Activated CD4-positive, alpha-beta T cell treated with anti-CD3 and anti-CD28 coated beads for 1 hour (primary cell): ENCODE results near the gene SPC25.
"Not testable (repeated sequence)": the region's sequence is repeated elsewhere in the genome, so short reads cannot be mapped to it uniquely, and the experiment has no call there.

ENCODE experiments used
- DNase-seq: peaks from one replicate; pipeline ENCODE4 v3.0.0-alpha.2; 2020

The SPC25 gene

GRCh38 chr2:168890006-168890782, at the start of gene SPC25:
Gene SPC25 (minus strand): TSS chr2:168890430. CDS start chr2:168889519, 911 bp downstream.
- peak; percentile 74 for DNase-seq

GRCh38 chr2:168939918-168940317, 49.7 kb upstream of the SPC25 start:
- no peak for DNase-seq

- DNase-seq, result no peak
These were observed 48.8 kb upstream of the SPC25 start for GRCh38 chr2:168939061-168939460.

GRCh38 chr2:168935810-168936581, 45.8 kb upstream of the SPC25 start:
- DNase-seq, result no peak

GRCh38 chr2:168934826-168935225, 44.6 kb upstream of the SPC25 start:
- DNase-seq, result no peak

- not testable (repeated sequence) for DNase-seq
These were observed 41.9 kb upstream of the SPC25 start for GRCh38 chr2:168932174-168932573.

- no peak for DNase-seq
These were observed 40.0 kb upstream of the SPC25 start for GRCh38 chr2:168930242-168930641.

GRCh38 chr2:168929031-168929430, 38.8 kb upstream of the SPC25 start:
- DNase-seq, result no peak

- no peak for DNase-seq
These were observed 38.0 kb upstream of the SPC25 start for GRCh38 chr2:168928113-168928831.

GRCh38 chr2:168926621-168927386, 36.6 kb upstream of the SPC25 start:
- no peak for DNase-seq

GRCh38 chr2:168920504-168921157, 30.4 kb upstream of the SPC25 start:
- no peak for DNase-seq

GRCh38 chr2:168916331-168916675, 26.1 kb upstream of the SPC25 start:
- no peak for DNase-seq

GRCh38 chr2:168915441-168916330, 25.5 kb upstream of the SPC25 start:
- DNase-seq, result no peak

- DNase-seq, result no peak
These were observed 23.3 kb upstream of the SPC25 start for GRCh38 chr2:168913495-168913894.

- no peak for DNase-seq
These were observed 22.7 kb upstream of the SPC25 start for GRCh38 chr2:168912901-168913369.

GRCh38 chr2:168912466-168912865, 22.2 kb upstream of the SPC25 start:
- DNase-seq, result no peak

GRCh38 chr2:168910330-168910729, 20.1 kb upstream of the SPC25 start:
- DNase-seq, result no peak

- DNase-seq, result no peak
These were observed 17.9 kb upstream of the SPC25 start for GRCh38 chr2:168907940-168908662.

- DNase-seq, result no peak
These were observed 14.1 kb upstream of the SPC25 start for GRCh38 chr2:168904358-168904757.

GRCh38 chr2:168903888-168904287, 13.7 kb upstream of the SPC25 start:
- no peak for DNase-seq
